Activated CD4-positive, CD25-positive, alpha-beta regulatory T cell treated with anti-CD3 and anti-CD28 coated beads, Interleukin-2, amount 50 U/mL, for 72 hours (primary cell): Measurements from ENCODE around the gene MRPL4.

Experiments used
- DNase-seq: peaks from one replicate; pipeline ENCODE4 v3.0.0; 2021

MRPL4 gene

GRCh38 chr19:10251792-10252694 is at the start of gene MRPL4:
Gene MRPL4, plus strand, starts transcription at chr19:10252214. Its CDS starts 40 bp downstream, at chr19:10252254.
- DNase-seq, result peak; percentile 93

- DNase-seq, result no peak
These were observed 48.3 kb upstream of the MRPL4 start for GRCh38 chr19:10203686-10204085.

- no peak for DNase-seq
These were observed 46.4 kb upstream of the MRPL4 start for GRCh38 chr19:10205636-10206035.

GRCh38 chr19:10206226-10206885 is 45.7 kb upstream of the MRPL4 start:
- no peak for DNase-seq

GRCh38 chr19:10207026-10207425 is 45.0 kb upstream of the MRPL4 start:
- no peak for DNase-seq

GRCh38 chr19:10209315-10209714 is 42.7 kb upstream of the MRPL4 start:
- no peak for DNase-seq

GRCh38 chr19:10211061-10211460 is 41.0 kb upstream of the MRPL4 start:
- DNase-seq, result no peak

GRCh38 chr19:10211691-10212090 is 40.3 kb upstream of the MRPL4 start:
- no peak for DNase-seq

GRCh38 chr19:10214784-10215183 is 37.2 kb upstream of the MRPL4 start:
- DNase-seq, result no peak

GRCh38 chr19:10217085-10217484 is 34.9 kb upstream of the MRPL4 start:
- DNase-seq, result no peak

- no peak for DNase-seq
These were observed 32.3 kb upstream of the MRPL4 start for GRCh38 chr19:10219678-10220077.

- no peak for DNase-seq
These were observed 31.3 kb upstream of the MRPL4 start for GRCh38 chr19:10220695-10221094.

GRCh38 chr19:10222201-10222890 is 29.7 kb upstream of the MRPL4 start:
- DNase-seq, result no peak

- DNase-seq, result no peak
These were observed 28.4 kb upstream of the MRPL4 start for GRCh38 chr19:10223488-10224213.

- DNase-seq, result no peak
These were observed 27.7 kb upstream of the MRPL4 start for GRCh38 chr19:10224337-10224736.

GRCh38 chr19:10226021-10226375 is 26.0 kb upstream of the MRPL4 start:
- no peak for DNase-seq

GRCh38 chr19:10226376-10227025 is 25.5 kb upstream of the MRPL4 start:
- DNase-seq, result no peak

- no peak for DNase-seq
These were observed 24.7 kb upstream of the MRPL4 start for GRCh38 chr19:10227026-10227971.

- no peak for DNase-seq
These were observed 23.6 kb upstream of the MRPL4 start for GRCh38 chr19:10228393-10228792.

- DNase-seq, result no peak
These were observed 23.1 kb upstream of the MRPL4 start for GRCh38 chr19:10228920-10229319.

- peak; percentile 56 for DNase-seq
These were observed 21.7 kb upstream of the MRPL4 start for GRCh38 chr19:10230173-10230860.
